GM21447 (cell line): ENCODE measurements around the gene SLC17A7.

Experiments used
- ATAC-seq: cut with Tn5 transposase; IDR thresholded peaks from one replicate; pipeline ENCODE4 v1.9.1; 2021; ENCODE audit not compliant: unreplicated experiment

Gene SLC17A7

GRCh38 chr19:49382639-49383038 is 58.7 kb downstream of the SLC17A7 start:
- no peak for ATAC-seq

GRCh38 chr19:49380391-49380790 is 60.9 kb downstream of the SLC17A7 start:
- no peak for ATAC-seq
